Measurements from ENCODE around the gene NAV2.

The NAV2 gene

GRCh38 chr11:19967787-19968186 lies 255.2 kb downstream of the NAV2 start:
- no peak overlapping the region for H3K9ac ChIP-seq (ENCODE audit: low read depth in 1 of 2, low read length in 2 of 2)
- no peaks in the 10 kb centered on the region for H3K9me3 ChIP-seq (ENCODE audit: control insufficient read depth in 2 of 2, low read length in 2 of 2)
- H3K36me3 ChIP-seq (ENCODE audit: control insufficient read depth in 2 of 2, insufficient read depth in 2 of 2, low read length in 2 of 2): no peaks in the 10 kb centered on the region
- no peaks in the 10 kb centered on the region for H3K27me3 ChIP-seq (ENCODE audit: control insufficient read depth in 2 of 2, insufficient read depth in 2 of 2, low read length in 2 of 2)
- H3K4me3 ChIP-seq (ENCODE audit: low read length in 2 of 2): no peak overlapping the region
- H3K27ac ChIP-seq (ENCODE audit: low read depth in 2 of 2, low read length in 2 of 2): no peak overlapping the region
- no peaks in the 10 kb centered on the region for H3K4me1 ChIP-seq (ENCODE audit: control insufficient read depth in 2 of 2, insufficient read depth in 2 of 2, low read length in 2 of 2)

DNA sequence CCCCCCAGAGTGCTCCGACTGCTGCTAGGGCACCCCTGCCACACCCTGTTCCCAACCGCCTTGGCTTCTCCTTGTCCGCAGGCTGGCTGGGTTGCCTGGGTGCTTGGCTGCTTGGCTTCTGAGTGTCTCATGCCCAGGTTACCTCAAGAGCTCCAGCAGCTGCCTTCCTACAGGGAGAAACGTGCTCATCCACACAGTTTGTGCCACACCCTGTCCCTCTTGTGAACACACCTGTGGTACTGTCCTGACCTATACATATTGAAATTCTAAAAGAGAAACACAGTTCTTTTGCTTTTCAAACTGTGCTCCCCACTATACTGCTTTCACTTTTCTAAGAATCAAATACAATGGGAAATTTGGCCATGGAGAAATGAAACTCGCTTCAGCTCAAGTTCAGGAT lies 256.2 kb downstream of the NAV2 start:
- Histone ChIP-seq H3K27ac (ENCODE audit: low read depth in 2 of 2, low read length in 2 of 2) (no peak overlapping the region), H3K4me1 (ENCODE audit: control insufficient read depth in 2 of 2, insufficient read depth in 2 of 2, low read length in 2 of 2) (no peaks in the 10 kb centered on the region), H3K27me3 (ENCODE audit: control insufficient read depth in 2 of 2, insufficient read depth in 2 of 2, low read length in 2 of 2) (no peaks in the 10 kb centered on the region)

GRCh38 chr11:19970944-19971343 lies 258.3 kb downstream of the NAV2 start:
- Histone ChIP-seq H3K4me1 (ENCODE audit: control insufficient read depth in 2 of 2, insufficient read depth in 2 of 2, low read length in 2 of 2) (no peaks in the 10 kb centered on the region), H3K9me3 (ENCODE audit: control insufficient read depth in 2 of 2, low read length in 2 of 2) (no peaks in the 10 kb centered on the region)

More for the DNA sequence above, 256.2 kb downstream of the NAV2 start:
- Histone ChIP-seq H3K36me3 (ENCODE audit: control insufficient read depth in 2 of 2, insufficient read depth in 2 of 2, low read length in 2 of 2) (no peaks in the 10 kb centered on the region), H3K9ac (ENCODE audit: low read depth in 1 of 2, low read length in 2 of 2) (no peak overlapping the region), H3K9me3 (ENCODE audit: control insufficient read depth in 2 of 2, low read length in 2 of 2) (no peaks in the 10 kb centered on the region), H3K4me3 (ENCODE audit: low read length in 2 of 2) (no peak overlapping the region)

DNA sequence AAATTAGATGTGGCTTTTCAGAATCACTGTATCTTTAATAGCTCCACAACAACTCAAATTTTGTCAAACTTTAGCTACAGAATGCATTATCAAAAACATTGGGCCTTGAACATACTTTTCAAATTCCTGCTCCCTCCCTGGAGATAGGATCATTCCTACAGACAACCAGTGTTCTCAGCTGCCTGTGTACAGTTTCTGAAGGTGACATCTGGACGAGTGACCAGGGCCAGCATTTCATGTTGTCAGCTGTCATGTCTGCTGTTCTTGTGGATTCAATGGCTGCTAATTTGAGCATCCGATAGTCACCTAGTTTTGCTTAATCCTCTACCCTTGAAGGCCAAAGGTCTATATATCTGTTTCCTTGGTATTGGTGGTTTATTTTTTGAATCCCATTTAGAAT lies 259.5 kb downstream of the NAV2 start:
- H3K4me3 ChIP-seq (ENCODE audit: low read length in 2 of 2): no peak overlapping the region
- H3K36me3 ChIP-seq (ENCODE audit: control insufficient read depth in 2 of 2, insufficient read depth in 2 of 2, low read length in 2 of 2): peaks cover 0 to 4% of the 10 kb centered on the region in 2 donors
- no peaks in the 10 kb centered on the region for H3K9me3 ChIP-seq (ENCODE audit: control insufficient read depth in 2 of 2, low read length in 2 of 2)
- H3K27ac ChIP-seq (ENCODE audit: low read depth in 2 of 2, low read length in 2 of 2): no peak overlapping the region
- H3K9ac ChIP-seq (ENCODE audit: low read depth in 1 of 2, low read length in 2 of 2): no peak overlapping the region
- no peaks in the 10 kb centered on the region for H3K4me1 ChIP-seq (ENCODE audit: control insufficient read depth in 2 of 2, insufficient read depth in 2 of 2, low read length in 2 of 2)
- H3K27me3 ChIP-seq (ENCODE audit: control insufficient read depth in 2 of 2, insufficient read depth in 2 of 2, low read length in 2 of 2): no peaks in the 10 kb centered on the region

More at GRCh38 chr11:19970944-19971343, 258.3 kb downstream of the NAV2 start:
- no peaks in the 10 kb centered on the region for H3K36me3 ChIP-seq (ENCODE audit: control insufficient read depth in 2 of 2, insufficient read depth in 2 of 2, low read length in 2 of 2)
- H3K27me3 ChIP-seq (ENCODE audit: control insufficient read depth in 2 of 2, insufficient read depth in 2 of 2, low read length in 2 of 2): no peaks in the 10 kb centered on the region
- no peak overlapping the region for H3K9ac ChIP-seq (ENCODE audit: low read depth in 1 of 2, low read length in 2 of 2)
- H3K4me3 ChIP-seq (ENCODE audit: low read length in 2 of 2): no peak overlapping the region
- no peak overlapping the region for H3K27ac ChIP-seq (ENCODE audit: low read depth in 2 of 2, low read length in 2 of 2)

DNA sequence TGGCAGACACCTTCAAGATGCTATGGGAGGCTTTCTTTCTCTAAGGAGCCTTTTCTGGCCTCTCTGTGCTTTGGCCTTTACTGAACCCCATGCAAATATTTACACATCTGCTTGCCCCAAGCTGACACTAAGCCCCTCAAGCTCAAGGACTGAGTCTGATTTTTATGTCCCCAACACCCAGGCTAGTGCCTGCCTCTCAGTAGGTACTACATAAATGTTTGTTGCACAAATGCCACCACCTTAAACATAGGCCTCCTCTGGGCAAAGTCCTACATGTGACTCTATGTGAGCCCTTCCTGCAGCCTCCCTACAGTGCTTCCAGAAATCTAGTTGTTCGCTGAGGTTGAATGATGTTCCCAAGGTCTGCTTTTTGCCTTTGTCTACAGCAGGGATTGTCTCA lies 260.0 kb downstream of the NAV2 start:
- Histone ChIP-seq H3K9ac (ENCODE audit: low read depth in 1 of 2, low read length in 2 of 2) (no peak overlapping the region), H3K9me3 (ENCODE audit: control insufficient read depth in 2 of 2, low read length in 2 of 2) (no peaks in the 10 kb centered on the region), H3K27me3 (ENCODE audit: control insufficient read depth in 2 of 2, insufficient read depth in 2 of 2, low read length in 2 of 2) (no peaks in the 10 kb centered on the region), H3K4me1 (ENCODE audit: control insufficient read depth in 2 of 2, insufficient read depth in 2 of 2, low read length in 2 of 2) (no peaks in the 10 kb centered on the region), H3K36me3 (ENCODE audit: control insufficient read depth in 2 of 2, insufficient read depth in 2 of 2, low read length in 2 of 2) (peaks cover 0 to 4% of the 10 kb centered on the region in 2 donors), H3K4me3 (ENCODE audit: low read length in 2 of 2) (no peak overlapping the region), H3K27ac (ENCODE audit: low read depth in 2 of 2, low read length in 2 of 2) (no peak overlapping the region)

DNA sequence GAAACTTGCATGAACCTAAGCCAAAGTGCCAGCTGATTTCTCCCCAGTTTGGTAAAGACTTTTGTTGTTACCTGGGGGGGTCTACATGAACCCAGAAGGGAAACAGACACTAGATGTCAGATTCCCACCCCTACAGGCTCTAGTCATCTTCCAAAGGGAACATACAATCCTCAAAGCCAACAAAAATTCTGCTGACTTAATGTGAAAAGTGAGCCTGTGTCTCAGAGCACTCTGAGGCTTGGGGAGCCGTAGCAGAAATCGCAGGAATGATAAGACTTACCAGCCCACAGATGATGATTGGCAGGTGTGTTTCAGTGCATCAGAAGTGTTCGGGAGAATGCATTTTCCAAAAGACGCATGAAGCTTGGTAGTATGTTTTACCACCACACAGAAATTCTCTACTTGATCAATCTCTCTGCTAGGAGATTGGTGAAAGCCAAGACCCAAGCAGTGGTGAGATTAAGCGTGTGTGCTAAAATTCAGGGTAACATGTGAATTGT lies 260.5 kb downstream of the NAV2 start:
- H3K27ac ChIP-seq (ENCODE audit: low read depth in 2 of 2, low read length in 2 of 2): no peak overlapping the region
- no peaks in the 10 kb centered on the region for H3K4me1 ChIP-seq (ENCODE audit: control insufficient read depth in 2 of 2, insufficient read depth in 2 of 2, low read length in 2 of 2)
- H3K9me3 ChIP-seq (ENCODE audit: control insufficient read depth in 2 of 2, low read length in 2 of 2): no peaks in the 10 kb centered on the region
- H3K9ac ChIP-seq (ENCODE audit: low read depth in 1 of 2, low read length in 2 of 2): no peak overlapping the region
- H3K27me3 ChIP-seq (ENCODE audit: control insufficient read depth in 2 of 2, insufficient read depth in 2 of 2, low read length in 2 of 2): no peaks in the 10 kb centered on the region
- H3K4me3 ChIP-seq (ENCODE audit: low read length in 2 of 2): no peak overlapping the region
- H3K36me3 ChIP-seq (ENCODE audit: control insufficient read depth in 2 of 2, insufficient read depth in 2 of 2, low read length in 2 of 2): peaks cover 0 to 4% of the 10 kb centered on the region in 2 donors

GRCh38 chr11:19974886-19975285 lies 262.2 kb downstream of the NAV2 start:
- no peak overlapping the region for H3K27ac ChIP-seq (ENCODE audit: low read depth in 2 of 2, low read length in 2 of 2)
- no peak overlapping the region for H3K4me3 ChIP-seq (ENCODE audit: low read length in 2 of 2)
- no peak overlapping the region for H3K9ac ChIP-seq (ENCODE audit: low read depth in 1 of 2, low read length in 2 of 2)
- H3K36me3 ChIP-seq (ENCODE audit: control insufficient read depth in 2 of 2, insufficient read depth in 2 of 2, low read length in 2 of 2): peaks cover 0 to 4% of the 10 kb centered on the region in 2 donors
- no peaks in the 10 kb centered on the region for H3K27me3 ChIP-seq (ENCODE audit: control insufficient read depth in 2 of 2, insufficient read depth in 2 of 2, low read length in 2 of 2)
- no peaks in the 10 kb centered on the region for H3K9me3 ChIP-seq (ENCODE audit: control insufficient read depth in 2 of 2, low read length in 2 of 2)
- H3K4me1 ChIP-seq (ENCODE audit: control insufficient read depth in 2 of 2, insufficient read depth in 2 of 2, low read length in 2 of 2): no peaks in the 10 kb centered on the region

DNA sequence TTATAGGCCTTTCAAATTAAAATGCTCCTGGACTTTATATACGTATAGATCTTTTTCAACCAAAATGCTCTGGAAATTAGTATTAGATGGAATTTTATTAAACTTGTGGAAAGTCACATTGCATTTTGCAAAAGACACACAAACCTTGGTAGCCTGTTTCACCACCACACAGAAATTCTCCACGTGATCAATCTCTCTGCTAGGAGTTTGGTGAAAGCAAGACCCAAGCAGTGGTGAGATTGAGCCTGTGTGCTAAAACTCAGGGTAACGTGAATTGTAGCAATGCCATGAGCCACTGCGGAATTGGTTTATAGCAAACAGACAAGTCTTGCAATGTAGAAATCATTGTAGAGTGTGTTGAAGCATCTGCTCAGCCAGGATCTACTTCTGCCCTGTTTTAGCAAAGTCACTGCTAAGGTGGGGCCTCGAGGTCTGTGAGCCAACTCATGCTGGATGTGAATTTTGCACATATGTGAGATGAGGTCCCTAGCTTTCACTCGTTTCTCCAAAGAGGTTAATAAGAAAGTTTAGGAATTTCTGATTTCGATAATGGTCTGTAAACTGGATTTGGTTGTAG lies 262.9 kb downstream of the NAV2 start:
- Histone ChIP-seq H3K4me3 (ENCODE audit: low read length in 2 of 2) (no peak overlapping the region), H3K4me1 (ENCODE audit: control insufficient read depth in 2 of 2, insufficient read depth in 2 of 2, low read length in 2 of 2) (no peaks in the 10 kb centered on the region), H3K27me3 (ENCODE audit: control insufficient read depth in 2 of 2, insufficient read depth in 2 of 2, low read length in 2 of 2) (no peaks in the 10 kb centered on the region), H3K9me3 (ENCODE audit: control insufficient read depth in 2 of 2, low read length in 2 of 2) (no peaks in the 10 kb centered on the region), H3K27ac (ENCODE audit: low read depth in 2 of 2, low read length in 2 of 2) (no peak overlapping the region), H3K9ac (ENCODE audit: low read depth in 1 of 2, low read length in 2 of 2) (no peak overlapping the region), H3K36me3 (ENCODE audit: control insufficient read depth in 2 of 2, insufficient read depth in 2 of 2, low read length in 2 of 2) (peaks cover 0 to 4% of the 10 kb centered on the region in 2 donors)

DNA sequence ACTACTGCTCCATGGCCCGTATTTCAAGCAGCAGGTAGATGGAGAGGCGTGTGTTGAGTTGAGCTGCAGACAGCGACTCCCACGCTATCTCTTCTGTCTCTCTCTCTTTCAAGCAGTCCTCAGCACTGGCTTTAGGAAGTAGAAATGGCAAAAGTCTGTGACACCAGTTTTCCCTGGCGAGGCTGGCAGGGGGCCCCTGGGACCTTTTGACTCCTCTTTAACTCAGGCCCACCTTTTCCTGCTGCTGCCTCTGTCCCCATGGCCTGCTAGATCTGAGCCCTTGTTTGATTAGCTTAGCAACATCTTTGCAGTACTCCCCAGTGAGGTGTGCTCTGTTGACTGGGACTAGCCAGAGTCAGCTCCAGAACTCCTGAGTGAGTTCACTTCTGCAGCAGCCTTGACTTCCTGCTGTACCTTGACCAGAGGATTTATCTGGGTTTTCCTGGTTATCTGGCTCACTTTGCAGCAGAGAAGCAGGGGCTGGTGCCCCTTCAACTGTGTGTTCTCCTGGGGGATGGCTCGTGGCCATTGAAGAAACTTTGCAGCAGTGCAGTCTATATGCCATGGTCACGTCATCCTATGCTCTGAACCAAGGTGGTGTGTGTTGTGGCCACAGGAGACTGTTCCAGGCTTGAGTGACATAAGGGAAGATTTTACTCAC lies 263.8 kb downstream of the NAV2 start:
- no peak overlapping the region for H3K27ac ChIP-seq (ENCODE audit: low read depth in 2 of 2, low read length in 2 of 2)
- H3K4me1 ChIP-seq (ENCODE audit: control insufficient read depth in 2 of 2, insufficient read depth in 2 of 2, low read length in 2 of 2): peaks cover 0 to 6% of the 10 kb centered on the region in 2 donors
- no peaks in the 10 kb centered on the region for H3K27me3 ChIP-seq (ENCODE audit: control insufficient read depth in 2 of 2, insufficient read depth in 2 of 2, low read length in 2 of 2)
- no peak overlapping the region for H3K4me3 ChIP-seq (ENCODE audit: low read length in 2 of 2)
- peaks cover 0 to 4% of the 10 kb centered on the region in 2 donors for H3K36me3 ChIP-seq (ENCODE audit: control insufficient read depth in 2 of 2, insufficient read depth in 2 of 2, low read length in 2 of 2)
- H3K9ac ChIP-seq (ENCODE audit: low read depth in 1 of 2, low read length in 2 of 2): no peak overlapping the region
- H3K9me3 ChIP-seq (ENCODE audit: control insufficient read depth in 2 of 2, low read length in 2 of 2): no peaks in the 10 kb centered on the region

DNA sequence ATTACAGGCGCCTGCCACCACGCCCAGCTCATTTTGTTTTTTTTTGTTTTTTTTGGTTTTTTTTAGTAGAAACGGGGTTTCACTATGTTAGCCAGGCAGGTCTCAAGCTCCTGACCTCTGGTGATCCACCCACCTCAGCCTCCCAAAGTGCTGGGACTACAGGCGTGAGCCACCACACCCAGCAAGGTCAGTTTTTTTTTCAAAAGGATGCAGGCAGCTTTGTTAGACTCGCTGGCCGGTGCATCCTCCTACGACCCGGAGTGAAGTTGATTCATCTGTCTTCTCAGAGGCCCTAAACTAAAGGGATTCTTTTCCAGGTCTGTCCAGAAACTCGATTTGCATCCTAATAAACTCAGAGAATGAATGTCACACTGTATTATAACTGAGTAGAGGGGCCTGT lies 265.3 kb downstream of the NAV2 start:
- H3K36me3 ChIP-seq (ENCODE audit: control insufficient read depth in 2 of 2, insufficient read depth in 2 of 2, low read length in 2 of 2): peaks cover 0 to 4% of the 10 kb centered on the region in 2 donors
- peaks cover 0 to 6% of the 10 kb centered on the region in 2 donors for H3K4me1 ChIP-seq (ENCODE audit: control insufficient read depth in 2 of 2, insufficient read depth in 2 of 2, low read length in 2 of 2)
- H3K4me3 ChIP-seq (ENCODE audit: low read length in 2 of 2): no peak overlapping the region
- no peak overlapping the region for H3K9ac ChIP-seq (ENCODE audit: low read depth in 1 of 2, low read length in 2 of 2)
- H3K27ac ChIP-seq (ENCODE audit: low read depth in 2 of 2, low read length in 2 of 2): no peak overlapping the region
- no peaks in the 10 kb centered on the region for H3K9me3 ChIP-seq (ENCODE audit: control insufficient read depth in 2 of 2, low read length in 2 of 2)
- H3K27me3 ChIP-seq (ENCODE audit: control insufficient read depth in 2 of 2, insufficient read depth in 2 of 2, low read length in 2 of 2): no peaks in the 10 kb centered on the region

Measured in mucosa of rectum (tissue), 2 donors.